CD14-positive monocyte (primary cell): ENCODE data around the gene NLRC3. TPM values are rescaled to one million over a fixed set of nuclear protein-coding genes. Genes with fewer than 3 reads are reported as not detected.

ENCODE experiments used
- DNase-seq, 3 donors: peaks; one replicate each; pipeline ENCODE4 v3.0.0-alpha.2; 2011 to 2022
- H2AFZ ChIP-seq: 2 replicates; pipeline ENCODE4 v1.6.0; 2012; ENCODE audit warnings: mild to moderate bottlenecking, low read depth, low read length, inconsistent platforms; ENCODE audit not compliant: insufficient read depth, poor library complexity, severe bottlenecking
- H3K27ac ChIP-seq, 2 donors: 1 replicate in 1 of 2; 2 replicates in 1 of 2; pipeline ENCODE4 v1.5.1; 2012 to 2013; ENCODE audit warnings: low read length in 2 of 2, control low read depth in 1 of 2, inconsistent platforms in 1 of 2, low read depth in 1 of 2, mild to moderate bottlenecking in 1 of 2
- H3K27me3 ChIP-seq, 2 donors: one replicate each; pipeline versions ENCODE4 v1.6.0 to v1.6.1; 2011 to 2013; ENCODE audit warnings: low read length in 2 of 2; ENCODE audit not compliant: control insufficient read depth in 2 of 2, insufficient read depth in 2 of 2
- H3K36me3 ChIP-seq, 2 donors: replicated peaks in 1 of 2; 1 replicate in 1 of 2; 2 replicates in 1 of 2; pipeline versions ENCODE4 v1.5.1 to v1.6.1; 2012 to 2013; ENCODE audit warnings: low read length in 2 of 2, control low read depth in 1 of 2, inconsistent platforms in 1 of 2, mild to moderate bottlenecking in 1 of 2; ENCODE audit not compliant: insufficient read depth in 2 of 2, control insufficient read depth in 1 of 2
- H3K4me1 ChIP-seq, 2 donors: 1 replicate in 1 of 2; 2 replicates in 1 of 2; pipeline versions ENCODE4 v1.5.1 to v1.6.1; 2012 to 2013; ENCODE audit warnings: low read length in 2 of 2, control low read depth in 1 of 2, inconsistent platforms in 1 of 2, mild to moderate bottlenecking in 1 of 2, moderate library complexity in 1 of 2; ENCODE audit not compliant: insufficient read depth in 2 of 2, control insufficient read depth in 1 of 2
- H3K4me2 ChIP-seq: replicated peaks from 2 replicates; pipeline ENCODE3; 2012; ENCODE audit warnings: low read length, moderate library complexity, mild to moderate bottlenecking; ENCODE audit not compliant: poor library complexity, severe bottlenecking; ENCODE audit errors: extremely low read depth
- H3K4me3 ChIP-seq, 3 experiments: fragments of 200-600 bp in 1 of 3; sonication (generic) in 1 of 3; replicated peaks in 1 of 3; 1 replicate in 2 of 3; 2 replicates in 1 of 3; pipeline ENCODE4 v1.5.1; 2011 to 2013; ENCODE audit warnings: low read length in 3 of 3, mild to moderate bottlenecking in 3 of 3, control low read depth in 2 of 3, low read depth in 2 of 3, inconsistent platforms in 1 of 3, moderate library complexity in 1 of 3
- H3K79me2 ChIP-seq: 2 replicates; pipeline ENCODE4 v1.6.0; 2012; ENCODE audit warnings: mild to moderate bottlenecking, control low read depth, inconsistent platforms, low read length, moderate library complexity; ENCODE audit not compliant: insufficient read depth
- H3K9ac ChIP-seq: 2 replicates; pipeline ENCODE4 v1.6.0; 2017; ENCODE audit warnings: low read length, mild to moderate bottlenecking; ENCODE audit not compliant: insufficient read depth, poor library complexity, severe bottlenecking
- H3K9me3 ChIP-seq, 2 donors: replicated peaks in 1 of 2; 1 replicate in 1 of 2; 2 replicates in 1 of 2; pipeline versions ENCODE4 v1.5.1 to v1.6.1; 2012 to 2013; ENCODE audit warnings: low read length in 2 of 2, control low read depth in 1 of 2; ENCODE audit not compliant: control insufficient read depth in 1 of 2, insufficient read depth in 1 of 2
- H4K20me1 ChIP-seq: 2 replicates; pipeline ENCODE4 v1.6.0; 2012; ENCODE audit warnings: mild to moderate bottlenecking, low read length, control low read depth, moderate library complexity; ENCODE audit not compliant: insufficient read depth
- H3K27ac Mint-ChIP-seq, 7 donors: one replicate each; pipeline ENCODE4 v1.8.0; 2020; ENCODE audit warnings: mild to moderate bottlenecking in 7 of 7, mixed read lengths in 7 of 7, moderate library complexity in 6 of 7, inconsistent platforms in 2 of 7
- H3K27me3 Mint-ChIP-seq, 3 donors: one replicate each; pipeline ENCODE4 v1.8.0; 2021 to 2022; ENCODE audit warnings: low read depth in 3 of 3, mild to moderate bottlenecking in 3 of 3, mixed read lengths in 3 of 3, moderate library complexity in 3 of 3, inconsistent platforms in 1 of 3
- H3K36me3 Mint-ChIP-seq, 2 donors: one replicate each; pipeline ENCODE4 v1.8.0; 2020; ENCODE audit warnings: mixed read lengths in 2 of 2, inconsistent platforms in 1 of 2, mild to moderate bottlenecking in 1 of 2
- H3K4me1 Mint-ChIP-seq: one replicate; pipeline ENCODE4 v1.8.0; 2020; ENCODE audit warnings: mild to moderate bottlenecking, mixed read lengths
- H3K4me3 Mint-ChIP-seq, 2 donors: one replicate each; pipeline ENCODE4 v1.8.0; 2020; ENCODE audit warnings: mild to moderate bottlenecking in 2 of 2, mixed read lengths in 2 of 2, moderate library complexity in 1 of 2
- H3K9me3 Mint-ChIP-seq, 7 donors: one replicate each; pipeline ENCODE4 v1.8.0; 2020 to 2022; ENCODE audit warnings: mixed read lengths in 7 of 7, mild to moderate bottlenecking in 6 of 7, moderate library complexity in 6 of 7, inconsistent platforms in 2 of 7
- WGBS: methylation state at CpG from one replicate; pipeline ENCODE4 v1.1.5; 2013; ENCODE audit warnings: missing lambda C conversion rate; ENCODE audit not compliant: insufficient coverage; 5-methylcytosine and 5-hydroxymethylcytosine counted together
- intact Hi-C, 2 donors: fragments of 100-400 bp; cut with micrococcal nuclease; formaldehyde crosslinking; loops; one replicate each; pipeline versions ENCODE4 v1.15.0 to v1.15.1; 2023
- polyA plus RNA-seq, 3 donors: library from polyadenylated mRNA; depleted of rRNA in 1 of 3; unstranded in 2 of 3; stranded (reverse) in 1 of 3; fragments of 300-500 nt in 2 of 3; fragments of >200 nt in 1 of 3; fragmentation: Illumina TruSeq in 2 of 3; gene quantifications; 1 replicate in 2 of 3; 2 replicates in 1 of 3; pipeline ENCODE4 v1.2.3, GENCODE V29; 2012 to 2021
- TF ChIP-seq, protein P1 (sequence below): fragments of 200-600 bp; IDR thresholded peaks from one replicate; pipeline ENCODE4 v1.8.0; 2022; ENCODE audit warnings: antibody characterized with exemption, mild to moderate bottlenecking

Gene NLRC3
- polyA plus RNA-seq, 3 donors, result 0.03 to 0.07 (median 0.06) TPM

DNA sequence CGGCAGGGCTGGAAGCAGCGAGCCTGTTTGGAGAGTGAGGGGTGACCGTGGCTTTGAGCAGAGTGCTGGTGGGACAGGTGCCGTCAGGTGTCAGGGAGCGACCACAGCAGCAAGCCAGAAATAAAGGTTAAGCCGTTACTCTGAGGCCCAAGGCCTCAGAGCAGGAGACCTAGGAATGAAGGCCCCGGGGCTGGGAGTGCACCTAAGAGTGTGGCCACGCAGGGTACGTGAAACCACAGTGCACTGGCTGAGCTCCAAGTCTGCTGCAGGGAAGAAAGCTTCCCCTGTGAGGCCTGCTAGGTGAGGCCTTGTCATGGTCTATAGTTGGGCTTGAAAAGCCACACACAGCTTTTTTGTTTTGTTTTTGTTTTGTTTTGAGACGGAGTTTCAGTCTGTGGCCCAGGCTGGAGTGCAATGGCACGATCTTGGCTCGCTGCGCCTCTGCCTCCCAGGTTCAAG lies 67.7 kb downstream of the NLRC3 start:
- H3K4me3 Mint-ChIP-seq, result no peak overlapping the region
- H3K27ac ChIP-seq, result no peak overlapping the region

GRCh38 chr16:3508736-3509135 lies 68.5 kb downstream of the NLRC3 start:
- no peak overlapping the region for H2AFZ ChIP-seq
- H3K36me3 Mint-ChIP-seq, result peaks cover 18 to 29% of the 10 kb centered on the region in 2 donors
- intact Hi-C loops, result no loop called here
- no peaks in the 10 kb centered on the region for H3K27me3 ChIP-seq
- H3K4me3 Mint-ChIP-seq, result no peak overlapping the region
- peaks cover 2% of the 10 kb centered on the region for H3K4me1 Mint-ChIP-seq
- H3K36me3 ChIP-seq, result peaks cover 0 to 6% of the 10 kb centered on the region in 2 donors
- H3K4me2 ChIP-seq, result no peak overlapping the region
- H3K4me3 ChIP-seq, result no peak overlapping the region
- peaks cover 0 to 2% (median 0%) of the 10 kb centered on the region in 3 donors for H3K27me3 Mint-ChIP-seq
- TF ChIP-seq, protein P1, sequence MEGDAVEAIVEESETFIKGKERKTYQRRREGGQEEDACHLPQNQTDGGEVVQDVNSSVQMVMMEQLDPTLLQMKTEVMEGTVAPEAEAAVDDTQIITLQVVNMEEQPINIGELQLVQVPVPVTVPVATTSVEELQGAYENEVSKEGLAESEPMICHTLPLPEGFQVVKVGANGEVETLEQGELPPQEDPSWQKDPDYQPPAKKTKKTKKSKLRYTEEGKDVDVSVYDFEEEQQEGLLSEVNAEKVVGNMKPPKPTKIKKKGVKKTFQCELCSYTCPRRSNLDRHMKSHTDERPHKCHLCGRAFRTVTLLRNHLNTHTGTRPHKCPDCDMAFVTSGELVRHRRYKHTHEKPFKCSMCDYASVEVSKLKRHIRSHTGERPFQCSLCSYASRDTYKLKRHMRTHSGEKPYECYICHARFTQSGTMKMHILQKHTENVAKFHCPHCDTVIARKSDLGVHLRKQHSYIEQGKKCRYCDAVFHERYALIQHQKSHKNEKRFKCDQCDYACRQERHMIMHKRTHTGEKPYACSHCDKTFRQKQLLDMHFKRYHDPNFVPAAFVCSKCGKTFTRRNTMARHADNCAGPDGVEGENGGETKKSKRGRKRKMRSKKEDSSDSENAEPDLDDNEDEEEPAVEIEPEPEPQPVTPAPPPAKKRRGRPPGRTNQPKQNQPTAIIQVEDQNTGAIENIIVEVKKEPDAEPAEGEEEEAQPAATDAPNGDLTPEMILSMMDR, result no peak
- WGBS, result 93% methylated on average over 4 of the region's 7 CpGs
- H3K27ac ChIP-seq, result no peak overlapping the region
- no peaks in the 10 kb centered on the region for H3K79me2 ChIP-seq
- peak overlapping the region in 1 of 7 donors; percentile 1 for H3K27ac Mint-ChIP-seq
- H4K20me1 ChIP-seq, result no peaks in the 10 kb centered on the region
- H3K4me1 ChIP-seq, result no peaks in the 10 kb centered on the region
- H3K9ac ChIP-seq, result no peak overlapping the region
- peaks cover 0 to 3% (median 0%) of the 10 kb centered on the region in 7 donors for H3K9me3 Mint-ChIP-seq
- no peaks in the 10 kb centered on the region for H3K9me3 ChIP-seq
- no peak for DNase-seq

More for the DNA sequence above, 67.7 kb downstream of the NLRC3 start:
- Mint-ChIP-seq H3K27ac (no peak overlapping the region), H3K9me3 (peaks cover 0 to 3% (median 0%) of the 10 kb centered on the region in 7 donors), H3K36me3 (peaks cover 19 to 29% of the 10 kb centered on the region in 2 donors), H3K27me3 (peaks cover 0 to 2% (median 0%) of the 10 kb centered on the region in 3 donors), H3K4me1 (peaks cover 2% of the 10 kb centered on the region)
- no peak overlapping the region for H3K4me2 ChIP-seq
- TF ChIP-seq, protein P1, result no peak
- H3K9me3 ChIP-seq, result no peaks in the 10 kb centered on the region
- no peaks in the 10 kb centered on the region for H4K20me1 ChIP-seq
- no peak for DNase-seq
- H3K4me3 ChIP-seq, result no peak overlapping the region
- 64% methylated on average over 9 of the region's 13 CpGs for WGBS
- no peaks in the 10 kb centered on the region for H3K27me3 ChIP-seq
- H3K9ac ChIP-seq, result no peak overlapping the region
- H3K79me2 ChIP-seq, result no peaks in the 10 kb centered on the region
- H2AFZ ChIP-seq, result no peak overlapping the region
- no peaks in the 10 kb centered on the region for H3K4me1 ChIP-seq
- H3K36me3 ChIP-seq, result peaks cover 0 to 13% of the 10 kb centered on the region in 2 donors
- intact Hi-C loops, result no loop called here
